GM23338 (cell line): ENCODE results near the gene ERGIC2. TPM values are rescaled to one million over a fixed set of nuclear protein-coding genes. Genes with fewer than 3 reads are reported as not detected.

ENCODE experiments used
- ATAC-seq: fragments of 200-7000 bp; cut with Tn5 transposase; 3 replicates; pipeline ENCODE4 v1.9.1; 2020
- DNase-seq: peaks from one replicate; pipeline ENCODE4 v3.0.0-alpha.2; 2015; ENCODE audit warnings: low spot score
- H2AFZ ChIP-seq: fragments of 200-600 bp; sonication (generic); 2 replicates; pipeline ENCODE4 v1.8.0; 2016; ENCODE audit warnings: antibody characterized with exemption, mild to moderate bottlenecking, moderate library complexity
- H3F3A ChIP-seq: fragments of 200-600 bp; sonication (generic); replicated peaks from 2 replicates; pipeline ENCODE4 v1.8.0; 2017; ENCODE audit warnings: antibody characterized with exemption, mixed run types, low read depth
- H3K27ac ChIP-seq: fragments of 200-600 bp; sonication (generic); 2 replicates; pipeline ENCODE4 v1.6.1; 2016; ENCODE audit warnings: low read depth
- H3K27me3 ChIP-seq: fragments of 200-600 bp; sonication (generic); 2 replicates; pipeline ENCODE4 v1.8.0; 2016; ENCODE audit warnings: mild to moderate bottlenecking, mixed run types, moderate library complexity; ENCODE audit not compliant: insufficient read depth
- H3K36me3 ChIP-seq: fragments of 200-600 bp; sonication (generic); 2 replicates; pipeline ENCODE4 v1.8.0; 2016; ENCODE audit warnings: mild to moderate bottlenecking; ENCODE audit not compliant: insufficient read depth
- H3K4me1 ChIP-seq: fragments of 200-600 bp; sonication (generic); 2 replicates; pipeline ENCODE4 v1.8.0; 2016; ENCODE audit warnings: mild to moderate bottlenecking, moderate library complexity; ENCODE audit not compliant: insufficient read depth
- H3K4me2 ChIP-seq: fragments of 200-600 bp; sonication (generic); 2 replicates; pipeline ENCODE4 v1.7.1; 2017; ENCODE audit warnings: mixed run types
- H3K4me3 ChIP-seq: fragments of 200-600 bp; sonication (generic); 2 replicates; pipeline ENCODE4 v1.6.1; 2016; ENCODE audit warnings: mixed run types
- H3K79me2 ChIP-seq: fragments of 200-600 bp; sonication (generic); replicated peaks from 2 replicates; pipeline ENCODE4 v1.8.0; 2017; ENCODE audit warnings: mild to moderate bottlenecking; ENCODE audit not compliant: insufficient read depth
- H3K9me2 ChIP-seq: fragments of 200-600 bp; sonication (generic); 2 replicates; pipeline ENCODE4 v1.8.0; 2017; ENCODE audit not compliant: insufficient read depth
- H4K20me1 ChIP-seq: fragments of 200-600 bp; sonication (generic); replicated peaks from 2 replicates; pipeline ENCODE4 v1.8.0; 2017; ENCODE audit warnings: mild to moderate bottlenecking; ENCODE audit not compliant: insufficient read depth
- H3K27ac Mint-ChIP-seq: 2 replicates; pipeline ENCODE4 v1.8.0; 2020; ENCODE audit warnings: inconsistent platforms, mild to moderate bottlenecking, moderate library complexity, mixed read lengths
- H3K27me3 Mint-ChIP-seq: 3 replicates; pipeline ENCODE4 v1.8.0; 2022; ENCODE audit warnings: low read depth, mild to moderate bottlenecking, moderate library complexity, mixed read lengths, inconsistent platforms; ENCODE audit not compliant: insufficient read depth, poor library complexity
- H3K36me3 Mint-ChIP-seq: 3 replicates; pipeline ENCODE4 v1.8.0; 2021; ENCODE audit warnings: low read depth, mild to moderate bottlenecking, inconsistent platforms, moderate library complexity, mixed read lengths
- H3K4me1 Mint-ChIP-seq: 3 replicates; pipeline ENCODE4 v1.8.0; 2020; ENCODE audit warnings: mild to moderate bottlenecking, inconsistent platforms, mixed read lengths
- H3K4me3 Mint-ChIP-seq: 3 replicates; pipeline ENCODE4 v1.8.0; 2021; ENCODE audit warnings: moderate library complexity, mild to moderate bottlenecking, inconsistent platforms, mixed read lengths
- H3K9me3 Mint-ChIP-seq: 3 replicates; pipeline ENCODE4 v1.8.0; 2020; ENCODE audit warnings: moderate library complexity, mild to moderate bottlenecking, inconsistent platforms, mixed read lengths
- CREB1 ChIP-seq: fragments of 250-450 bp; sonication (Bioruptor Pico); IDR thresholded peaks from 2 replicates; pipeline ENCODE4 v1.5.0; 2020; ENCODE audit warnings: low read depth, mild to moderate bottlenecking, moderate library complexity
- EZH2phosphoT487 ChIP-seq: fragments of 200-600 bp; sonication (generic); IDR thresholded peaks from one replicate; pipeline ENCODE4 v1.8.1; 2018; ENCODE audit warnings: antibody characterized with exemption; ENCODE audit not compliant: unreplicated experiment
- JUNB ChIP-seq: IDR thresholded peaks from one replicate; pipeline ENCODE4 v1.6.1; 2016; ENCODE audit warnings: antibody characterized with exemption; ENCODE audit not compliant: unreplicated experiment
- NANOG ChIP-seq: IDR thresholded peaks from 2 replicates; pipeline ENCODE4 v1.6.1; 2016; ENCODE audit warnings: antibody characterized with exemption, borderline replicate concordance
- POLR2AphosphoS5 ChIP-seq: IDR thresholded peaks from 2 replicates; pipeline ENCODE4 v1.6.1; 2016; ENCODE audit warnings: antibody characterized with exemption, low read depth
- REST ChIP-seq: IDR thresholded peaks from one replicate; pipeline ENCODE4 v1.6.1; 2018; ENCODE audit warnings: antibody characterized with exemption; ENCODE audit not compliant: unreplicated experiment
- STAT1 ChIP-seq: IDR thresholded peaks from one replicate; pipeline ENCODE4 v1.6.1; 2016; ENCODE audit warnings: antibody characterized with exemption; ENCODE audit not compliant: unreplicated experiment
- ZNF114 ChIP-seq: fragments of 250-450 bp; sonication (Bioruptor Pico); IDR thresholded peaks from 2 replicates; pipeline ENCODE4 v1.5.0; 2020; ENCODE audit warnings: mild to moderate bottlenecking, moderate library complexity
- ZNF331 ChIP-seq: fragments of 250-450 bp; sonication (Bioruptor Pico); IDR thresholded peaks from 2 replicates; pipeline ENCODE4 v1.5.0; 2020; ENCODE audit warnings: low read depth, mild to moderate bottlenecking, moderate library complexity
- ZNF462 ChIP-seq: fragments of 250-450 bp; sonication (Bioruptor Pico); IDR thresholded peaks from 2 replicates; pipeline ENCODE4 v1.5.0; 2020; ENCODE audit warnings: mild to moderate bottlenecking, moderate library complexity
- polyA plus RNA-seq: library from polyadenylated mRNA; unstranded; fragments of >200 nt; fragmentation: Nextera tagmentation; extraction: Ambion mirVana; gene quantifications from 2 replicates; pipeline ENCODE4 v1.2.1, GENCODE V29; 2016
- total RNA-seq: library from RNA; depleted of rRNA; stranded (reverse); fragments of >200 nt; shearing (Covaris generic); gene quantifications from 2 replicates; pipeline ENCODE4 v1.2.3, GENCODE V29; 2014
- TF ChIP-seq, protein P1 (sequence below): IDR thresholded peaks from 2 replicates; pipeline ENCODE4 v1.6.1; 2016; ENCODE audit warnings: antibody characterized with exemption

ERGIC2 gene
- total and polyA plus RNA-seq, 2 experiments from 2014 or later: 77.1 to 107 TPM

- TF ChIP-seq JUNB (no peak), POLR2AphosphoS5 (no peak), ZNF331 (CRISPR knock-in tag) (no peak), NANOG (no peak), REST (no peak), CREB1 (CRISPR knock-in tag) (no peak)
These were observed 74.7 kb downstream of the ERGIC2 start (continued) for GRCh38 chr12:29306266-29306665.

GRCh38 chr12:29304388-29304787 is 76.6 kb downstream of the ERGIC2 start:
- Histone ChIP-seq H3K4me1 (no peaks in the 10 kb centered on the region), H3K79me2 (no peaks in the 10 kb centered on the region), H2AFZ (no peak overlapping the region), H3K27ac (no peak overlapping the region), H3K36me3 (no peaks in the 10 kb centered on the region), H3F3A (no peaks in the 10 kb centered on the region), H4K20me1 (no peaks in the 10 kb centered on the region), H3K4me2 (no peak overlapping the region), H3K27me3 (no peaks in the 10 kb centered on the region), H3K4me3 (no peak overlapping the region), H3K9me2 (no peaks in the 10 kb centered on the region)
- peaks cover 2% of the 10 kb centered on the region for H3K27me3 Mint-ChIP-seq
- H3K9me3 Mint-ChIP-seq: no peaks in the 10 kb centered on the region
- H3K27ac Mint-ChIP-seq: no peak overlapping the region
- ATAC-seq (no peak), DNase-seq (no peak)
- H3K36me3 Mint-ChIP-seq: no peaks in the 10 kb centered on the region
- peaks cover 5% of the 10 kb centered on the region; the same call in 2 of the 3 replicates for H3K4me1 Mint-ChIP-seq
- H3K4me3 Mint-ChIP-seq: no peak overlapping the region
- TF ChIP-seq REST (no peak), NANOG (no peak), CREB1 (CRISPR knock-in tag) (no peak), EZH2phosphoT487 (no peak), ZNF462 (no peak), POLR2AphosphoS5 (no peak), STAT1 (no peak), ZNF331 (CRISPR knock-in tag) (no peak), ZNF114 (CRISPR knock-in tag) (no peak)
- TF ChIP-seq, protein P1, sequence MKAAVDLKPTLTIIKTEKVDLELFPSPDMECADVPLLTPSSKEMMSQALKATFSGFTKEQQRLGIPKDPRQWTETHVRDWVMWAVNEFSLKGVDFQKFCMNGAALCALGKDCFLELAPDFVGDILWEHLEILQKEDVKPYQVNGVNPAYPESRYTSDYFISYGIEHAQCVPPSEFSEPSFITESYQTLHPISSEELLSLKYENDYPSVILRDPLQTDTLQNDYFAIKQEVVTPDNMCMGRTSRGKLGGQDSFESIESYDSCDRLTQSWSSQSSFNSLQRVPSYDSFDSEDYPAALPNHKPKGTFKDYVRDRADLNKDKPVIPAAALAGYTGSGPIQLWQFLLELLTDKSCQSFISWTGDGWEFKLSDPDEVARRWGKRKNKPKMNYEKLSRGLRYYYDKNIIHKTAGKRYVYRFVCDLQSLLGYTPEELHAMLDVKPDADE: no peak
